GM15510 (cell line): Measurements from ENCODE around the gene CERS5.

Experiments used
- POLR2A ChIP-seq: IDR thresholded peaks from 3 replicates; pipeline ENCODE4 v1.6.1; 2011; ENCODE audit warnings: borderline replicate concordance; ENCODE audit not compliant: insufficient read length; ENCODE audit errors: extremely low read depth

Gene CERS5

GRCh38 chr12:50121641-50122040, 45.5 kb downstream of the CERS5 start:
- no peak for TF ChIP-seq POLR2A

GRCh38 chr12:50120953-50121352, 46.2 kb downstream of the CERS5 start:
- no peak for TF ChIP-seq POLR2A

- TF ChIP-seq POLR2A, result no peak
Observed at GRCh38 chr12:50120521-50120920, 46.6 kb downstream of the CERS5 start.

- TF ChIP-seq POLR2A, result no peak
Observed at GRCh38 chr12:50119387-50119786, 47.8 kb downstream of the CERS5 start.

- no peak for TF ChIP-seq POLR2A
Observed at GRCh38 chr12:50117057-50117622, 50.0 kb downstream of the CERS5 start.

GRCh38 chr12:50112456-50113218, 54.5 kb downstream of the CERS5 start:
- TF ChIP-seq POLR2A, result no peak

GRCh38 chr12:50111693-50112455, 55.3 kb downstream of the CERS5 start, which contains the start of gene COX14:
Gene COX14, plus strand, starts transcription at chr12:50112236. Its CDS starts 7,808 bp downstream, at chr12:50120044.
- TF ChIP-seq POLR2A, result peak; percentile 82

- peak; percentile 40 for TF ChIP-seq POLR2A
Observed at GRCh38 chr12:50111395-50111692, 55.8 kb downstream of the CERS5 start.

GRCh38 chr12:50110762-50111351, 56.3 kb downstream of the CERS5 start:
- no peak for TF ChIP-seq POLR2A

- no peak for TF ChIP-seq POLR2A
Observed at GRCh38 chr12:50110127-50110761, 56.9 kb downstream of the CERS5 start.

- TF ChIP-seq POLR2A, result no peak
Observed at GRCh38 chr12:50109319-50109718, 57.9 kb downstream of the CERS5 start.

GRCh38 chr12:50107416-50108268, 59.5 kb downstream of the CERS5 start:
- TF ChIP-seq POLR2A, result no peak

- TF ChIP-seq POLR2A, result no peak
Observed at GRCh38 chr12:50106907-50107306, 60.3 kb downstream of the CERS5 start.

- no peak for TF ChIP-seq POLR2A
Observed at GRCh38 chr12:50105913-50106450, 61.2 kb downstream of the CERS5 start.
